CD1c-positive myeloid dendritic cell (primary cell): ENCODE data around the gene TEX261.
"Not testable (repeated sequence)": the region's sequence is repeated elsewhere in the genome, so short reads cannot be mapped to it uniquely, and the experiment has no call there.

Experiments used
- DNase-seq: peaks from one replicate; pipeline ENCODE4 v3.0.0-alpha.2; 2016; ENCODE audit errors: extremely low spot score

The TEX261 gene

DNA sequence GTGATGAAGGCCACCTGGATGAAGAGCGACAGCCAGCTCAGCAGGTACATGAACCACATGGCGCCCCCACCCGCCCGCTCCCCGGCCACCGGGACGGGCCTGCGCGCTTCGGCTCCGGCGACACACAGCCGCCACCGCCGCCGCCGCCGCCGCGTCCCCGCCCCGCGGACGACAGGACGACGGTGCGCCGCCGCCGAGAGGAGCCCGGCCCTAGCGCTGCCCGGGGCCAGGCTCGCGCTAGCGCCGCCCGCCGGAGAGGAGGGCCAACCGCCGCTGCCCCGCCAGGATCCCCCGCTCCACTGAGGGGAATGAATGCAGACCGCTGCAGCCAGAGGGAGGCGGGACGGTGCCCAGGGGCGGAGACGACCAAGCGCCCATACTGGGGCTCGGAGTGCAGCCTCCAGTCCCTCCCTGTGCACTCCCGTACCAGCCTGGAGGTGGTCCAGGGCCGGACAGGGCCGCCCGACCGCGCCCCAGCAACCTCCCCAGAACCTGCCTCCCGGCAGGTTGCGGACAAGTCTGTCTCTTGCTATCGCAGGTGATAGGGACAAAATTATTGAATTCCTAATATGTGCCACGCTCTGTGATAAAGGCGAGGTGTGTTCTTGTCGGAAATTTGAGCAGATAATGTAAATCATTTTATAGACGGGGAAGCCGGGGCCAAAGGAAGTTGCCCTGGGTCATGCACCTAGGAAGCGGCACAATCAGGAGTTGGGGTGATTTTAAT, at the start of gene TEX261:
TSS of gene TEX261 (minus strand) at position 175 of the 727 bp plus-strand sequence. CDS start at position 59, 116 bp downstream.
- DNase-seq, result peak; percentile 93

DNA sequence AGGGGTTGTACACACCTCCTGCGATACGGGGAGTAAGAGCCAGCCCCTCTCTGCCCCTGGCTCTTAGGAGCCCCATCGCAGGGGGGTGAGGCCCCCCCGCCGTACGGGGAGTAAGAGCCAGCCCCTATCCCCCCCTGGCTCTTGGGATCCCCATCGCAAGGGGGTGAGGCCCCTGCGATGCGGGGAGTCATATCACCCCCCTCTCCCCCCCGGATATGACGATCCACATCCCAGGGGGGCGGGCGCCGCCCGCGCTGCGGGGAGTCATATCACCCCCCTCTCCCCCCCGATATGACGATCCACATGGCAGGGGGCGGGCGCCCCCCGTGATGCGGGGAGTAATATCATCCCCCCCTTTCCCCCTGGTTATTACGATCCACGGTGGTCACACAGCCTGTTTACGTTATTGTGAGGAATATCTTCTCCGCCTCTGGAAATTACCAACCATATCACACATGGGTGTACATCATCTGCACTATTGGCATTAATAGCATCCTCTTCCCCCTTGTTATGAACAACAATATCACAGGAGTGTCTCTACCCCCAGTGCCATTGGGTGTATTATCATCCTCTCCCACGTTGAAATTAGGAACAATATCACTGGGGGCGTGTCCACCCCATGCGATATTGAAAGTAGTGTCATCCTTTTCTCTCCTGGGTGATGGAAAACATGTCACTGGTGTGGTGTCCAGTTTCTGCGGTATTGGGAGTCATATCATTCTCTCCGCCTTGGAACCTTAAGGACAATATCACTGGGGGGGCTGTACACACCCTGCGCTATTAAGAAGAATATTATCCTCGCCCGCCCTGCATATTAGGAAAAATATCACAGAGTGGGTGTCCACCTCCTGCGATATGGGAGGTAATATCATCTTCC, 49.1 kb upstream of the TEX261 start:
- DNase-seq, result no peak

DNA sequence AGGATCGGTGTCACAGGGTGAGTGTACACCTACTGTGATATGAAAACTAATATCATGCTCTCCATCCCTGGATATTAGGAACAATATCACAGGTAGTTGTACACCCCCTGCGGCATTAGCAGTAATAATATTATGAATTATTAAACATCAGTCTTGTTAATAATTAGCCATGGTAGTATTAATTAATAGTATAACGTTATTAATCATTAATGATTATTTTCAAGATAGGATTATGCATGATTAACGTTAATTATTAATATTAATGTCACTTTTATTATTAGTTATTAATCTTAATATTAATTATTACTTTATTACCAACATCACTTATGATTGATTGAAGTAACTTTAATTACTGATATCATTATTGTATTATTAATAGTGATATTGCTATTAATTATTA, 47.6 kb upstream of the TEX261 start:
- no peak for DNase-seq

DNA sequence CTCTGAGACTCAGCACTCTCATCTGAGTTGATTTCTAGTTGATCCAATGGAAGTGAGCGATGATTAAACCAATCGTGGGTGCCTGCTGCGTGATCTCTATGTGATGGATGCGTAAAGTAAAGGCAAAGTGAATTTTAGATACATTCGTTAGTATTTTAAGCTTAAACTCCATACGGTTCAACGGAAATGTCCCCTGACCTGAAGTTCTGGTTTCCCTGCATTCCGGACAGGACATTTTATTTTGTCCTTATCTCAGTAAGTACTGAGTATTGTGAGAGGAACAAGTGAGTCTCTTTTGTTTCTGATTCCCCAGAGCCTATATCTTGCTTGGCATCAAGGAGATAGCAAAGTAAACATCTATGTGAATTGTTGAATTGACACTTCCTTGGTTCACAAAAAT, 41.6 kb upstream of the TEX261 start:
- DNase-seq, result not testable (repeated sequence)

DNA sequence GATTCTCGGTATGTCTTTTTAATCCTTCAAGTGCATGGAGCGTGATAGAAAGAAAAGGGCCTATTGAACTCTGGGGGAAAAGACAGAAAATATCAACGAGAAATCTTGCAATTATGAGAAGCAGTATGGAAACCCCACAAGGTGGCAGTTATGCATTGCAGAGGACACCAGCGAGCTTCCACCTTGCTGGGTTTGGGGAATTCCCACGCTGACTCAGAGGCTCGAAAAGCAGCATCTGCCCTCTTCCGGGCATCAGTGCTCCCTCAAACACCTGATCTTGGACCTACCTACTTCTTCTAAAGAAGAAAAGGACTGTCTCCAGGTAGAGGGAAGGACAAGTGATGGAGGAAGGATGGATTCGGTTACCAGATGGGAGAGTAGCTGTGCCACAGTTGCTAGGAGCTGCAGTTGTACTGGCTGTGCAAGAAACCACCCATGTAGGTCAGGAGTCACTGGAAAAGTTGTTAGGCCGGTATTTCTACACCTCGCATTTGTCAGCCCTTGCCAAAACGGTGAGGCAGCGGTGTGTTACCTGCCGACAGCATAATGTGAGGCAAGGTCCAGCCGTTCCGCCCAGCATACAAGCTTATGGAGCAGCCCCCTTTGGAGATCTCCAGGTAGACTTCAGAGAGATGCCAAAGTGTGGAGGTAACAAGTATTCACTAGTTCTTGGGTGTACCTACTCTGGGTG, 29.0 kb upstream of the TEX261 start:
- peak; percentile 28 for DNase-seq

DNA sequence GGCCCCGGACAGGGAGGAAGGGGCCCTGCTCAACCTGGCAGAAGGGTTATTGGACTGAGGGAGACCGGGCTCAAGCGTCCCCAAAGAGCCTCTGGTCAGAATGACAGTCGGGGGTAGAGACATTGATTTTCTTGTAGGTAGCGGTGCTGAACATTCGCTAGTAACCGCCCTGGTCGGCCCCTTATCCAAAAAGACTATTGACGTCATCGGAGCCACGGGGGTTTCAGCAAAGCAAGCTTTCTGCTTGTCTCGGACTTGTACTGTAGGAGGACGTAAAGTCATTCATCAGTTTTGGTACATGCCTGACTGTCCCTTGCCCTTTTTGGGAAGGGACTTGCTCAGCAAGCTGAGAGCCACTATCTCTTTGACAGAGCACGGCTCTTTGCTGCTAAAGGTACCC, 26.7 kb upstream of the TEX261 start:
- DNase-seq, result not testable (repeated sequence)

DNA sequence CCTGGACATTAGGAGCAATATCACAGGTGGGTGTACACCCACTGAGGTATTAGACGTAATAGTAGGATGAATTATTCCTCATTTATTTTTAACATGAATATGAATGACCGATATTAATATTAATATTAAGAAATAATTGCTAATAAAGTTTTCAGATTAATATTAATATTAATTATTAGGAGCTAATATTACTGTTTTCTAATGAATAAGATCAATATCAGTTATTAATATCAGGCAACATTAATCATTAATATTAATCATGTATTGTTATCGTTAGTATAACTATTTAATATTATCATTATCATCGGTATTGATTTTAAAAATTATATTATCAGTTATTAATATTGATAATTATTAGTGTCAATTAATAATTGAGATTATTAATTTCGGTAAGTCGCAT, 25.3 kb upstream of the TEX261 start:
- DNase-seq, result not testable (repeated sequence)

DNA sequence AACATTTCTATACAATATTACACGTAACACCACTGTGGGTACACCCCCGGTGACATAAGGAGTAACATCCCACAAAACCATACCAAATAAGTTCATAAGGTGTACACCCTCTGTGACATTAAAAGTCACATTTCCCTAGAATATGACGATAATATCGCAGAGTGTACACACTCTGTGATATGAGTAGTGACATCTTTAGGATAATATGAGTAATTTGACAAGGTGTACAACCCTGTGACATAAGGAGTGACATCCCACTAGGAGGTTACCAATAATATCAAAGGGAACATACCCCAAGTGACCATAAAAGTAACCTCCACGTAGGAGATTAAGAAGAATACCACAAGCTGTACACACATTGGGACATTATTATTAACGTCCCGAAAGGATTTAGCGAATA, 24.0 kb upstream of the TEX261 start:
- DNase-seq, result no peak

DNA sequence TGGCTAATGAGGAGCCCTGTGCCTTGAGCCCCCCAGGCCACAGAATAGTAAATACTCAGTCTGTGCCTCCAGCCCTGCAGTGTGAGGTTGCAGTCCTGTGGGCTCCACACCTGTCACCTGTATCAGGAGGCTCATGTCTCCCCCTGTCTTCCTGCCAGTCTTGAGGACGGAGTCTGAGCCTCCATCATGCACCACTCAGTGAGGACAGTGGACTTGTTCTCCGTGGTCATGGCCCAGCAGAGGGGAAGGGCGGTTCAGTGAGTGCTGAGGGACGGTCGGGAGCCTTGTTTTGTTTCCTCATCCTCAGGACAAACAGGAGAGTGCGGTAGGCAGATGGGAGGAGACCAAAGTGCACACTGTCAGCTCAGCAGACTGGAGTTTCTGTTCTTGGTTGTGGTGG, 17.1 kb upstream of the TEX261 start:
- DNase-seq, result not testable (repeated sequence)

DNA sequence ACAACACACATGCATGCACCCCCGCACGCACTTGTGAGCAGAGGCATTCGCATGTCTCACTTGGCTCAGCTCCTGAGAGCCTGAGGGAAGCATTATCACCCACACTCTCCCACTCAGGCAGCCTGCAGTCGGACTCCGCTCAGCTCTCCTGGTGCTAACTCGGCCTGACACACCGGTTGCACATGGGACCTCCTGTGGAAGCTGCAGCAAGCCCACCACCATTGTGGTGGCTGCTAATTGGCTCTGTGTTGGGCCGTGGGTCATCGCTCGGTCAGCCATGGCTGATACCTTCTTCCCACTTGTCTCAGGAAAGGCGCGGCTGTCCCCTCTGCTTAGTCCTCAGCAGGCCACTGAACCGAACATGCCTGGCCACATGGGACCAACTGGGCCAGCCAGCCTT, 13.7 kb upstream of the TEX261 start:
- DNase-seq, result no peak

DNA sequence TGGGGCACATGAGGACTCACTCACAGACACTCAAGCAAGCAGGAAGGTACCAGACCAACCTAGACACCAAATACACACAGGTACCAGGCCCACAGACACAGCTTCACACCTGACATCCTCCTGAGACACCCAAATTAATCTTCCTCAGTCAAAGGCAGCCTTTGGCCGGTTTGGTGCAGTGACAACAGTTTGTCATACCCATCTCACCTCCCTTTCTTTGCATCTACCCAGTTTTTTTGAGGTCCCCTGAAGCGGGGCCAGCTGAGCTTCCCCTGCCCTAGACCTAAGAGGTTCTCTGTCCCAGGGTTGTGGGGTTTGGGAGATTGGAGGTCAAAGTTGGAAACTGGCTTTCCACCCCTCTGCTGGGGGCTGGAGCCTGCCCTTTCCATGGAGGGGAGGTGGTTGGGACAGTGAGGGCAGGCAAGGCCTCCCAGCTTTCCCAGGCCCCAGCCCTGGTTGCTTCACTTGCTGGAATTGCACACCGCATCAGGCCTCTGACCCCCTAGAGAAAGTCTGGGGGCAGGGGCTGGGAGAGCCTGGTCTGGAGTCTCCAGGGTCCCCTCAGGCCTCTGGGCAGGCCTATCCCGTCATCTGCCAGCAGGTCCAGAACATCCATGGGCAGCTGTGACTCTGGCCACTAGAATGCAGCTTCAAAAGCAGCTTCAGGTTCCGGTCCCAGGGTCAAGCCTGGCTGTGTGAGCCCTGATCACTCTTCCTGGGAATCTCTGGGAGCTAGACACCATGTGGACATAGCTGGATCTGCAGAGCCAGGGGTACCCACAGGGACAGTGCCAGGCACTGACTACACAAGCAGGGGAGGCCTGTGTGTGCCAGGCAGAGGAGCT, 12.5 kb upstream of the TEX261 start:
- DNase-seq, result no peak

DNA sequence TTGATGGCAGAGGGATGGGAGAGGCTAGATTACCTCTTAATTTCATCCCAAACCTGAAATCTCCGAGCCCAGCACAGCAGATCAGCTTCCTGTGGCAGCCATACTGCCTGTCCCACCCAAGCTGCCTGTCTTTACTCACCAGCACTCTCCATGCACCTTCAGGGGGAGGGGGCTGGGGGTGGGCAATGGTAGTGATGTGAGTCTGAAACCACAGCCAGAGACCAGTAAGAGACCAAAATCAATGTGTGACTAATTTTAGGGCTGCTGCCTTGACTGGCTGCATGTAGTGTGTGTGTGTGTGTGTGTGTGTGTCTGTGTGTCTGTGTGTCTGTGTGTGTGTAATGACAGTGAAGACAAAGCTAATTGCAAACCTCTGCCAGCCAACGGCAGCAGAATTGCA, 11.7 kb upstream of the TEX261 start:
- DNase-seq, result no peak

DNA sequence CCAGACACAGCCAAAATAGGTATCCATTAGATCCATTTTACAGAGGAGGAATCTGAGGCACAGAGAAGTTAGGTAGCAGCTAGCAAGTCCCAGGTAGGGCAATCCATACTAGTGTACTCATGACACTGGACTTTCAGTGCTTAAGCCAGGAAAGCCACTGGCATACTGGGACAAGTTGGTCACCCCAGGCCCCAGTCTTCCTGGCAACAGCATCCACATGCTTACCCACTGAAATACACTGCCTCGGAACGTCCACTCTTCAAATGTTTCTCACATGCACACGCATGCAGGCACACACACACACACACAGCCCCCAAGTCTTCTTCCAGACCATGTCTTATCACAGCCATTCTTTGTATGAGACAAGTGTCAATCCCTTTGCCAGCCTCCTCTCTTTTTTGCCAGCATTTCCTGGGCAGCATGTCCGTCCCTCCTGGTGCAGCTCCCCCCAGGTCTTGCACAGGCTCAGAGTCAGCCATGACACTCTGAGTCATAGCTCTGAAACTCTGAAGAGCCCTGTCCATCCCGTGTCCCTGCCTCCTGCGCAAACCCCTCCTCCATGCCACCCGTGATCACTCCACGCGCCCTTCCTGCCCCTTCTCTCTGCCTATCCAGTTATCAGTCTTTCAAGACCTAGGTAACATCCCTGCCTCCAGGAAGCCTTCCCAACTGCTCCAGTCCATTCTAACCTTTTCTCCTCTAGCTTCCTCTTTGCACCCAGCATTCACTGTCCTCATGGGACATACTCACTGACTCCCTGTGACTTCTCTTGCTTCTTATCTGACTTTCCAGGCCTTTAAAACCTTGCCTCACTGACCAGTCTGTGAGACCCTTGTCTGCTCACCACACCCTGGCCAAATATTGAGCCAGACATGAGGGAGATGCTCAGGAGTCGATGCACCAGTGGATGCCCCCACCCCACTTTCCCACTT, 10.9 kb upstream of the TEX261 start:
- DNase-seq, result no peak

DNA sequence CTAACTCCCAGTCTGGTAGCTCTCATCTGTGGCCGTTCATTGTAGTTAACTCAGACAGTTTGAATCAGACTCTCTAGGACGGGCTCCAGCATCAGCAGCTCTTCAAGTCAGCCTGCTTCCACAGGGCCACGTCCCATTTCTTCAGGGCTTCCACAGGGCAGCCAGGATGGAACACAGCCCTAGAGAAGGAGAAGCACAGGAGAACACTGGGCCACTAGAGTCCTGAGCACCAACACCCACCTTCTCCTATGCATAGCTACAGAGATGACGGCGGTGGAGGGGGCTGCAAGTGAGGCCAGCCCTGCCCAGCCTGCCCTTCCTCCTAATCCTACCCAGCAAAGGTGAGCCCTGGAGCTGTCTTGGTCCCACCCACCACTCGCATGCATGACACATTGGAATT, 10.2 kb upstream of the TEX261 start:
- DNase-seq, result no peak

DNA sequence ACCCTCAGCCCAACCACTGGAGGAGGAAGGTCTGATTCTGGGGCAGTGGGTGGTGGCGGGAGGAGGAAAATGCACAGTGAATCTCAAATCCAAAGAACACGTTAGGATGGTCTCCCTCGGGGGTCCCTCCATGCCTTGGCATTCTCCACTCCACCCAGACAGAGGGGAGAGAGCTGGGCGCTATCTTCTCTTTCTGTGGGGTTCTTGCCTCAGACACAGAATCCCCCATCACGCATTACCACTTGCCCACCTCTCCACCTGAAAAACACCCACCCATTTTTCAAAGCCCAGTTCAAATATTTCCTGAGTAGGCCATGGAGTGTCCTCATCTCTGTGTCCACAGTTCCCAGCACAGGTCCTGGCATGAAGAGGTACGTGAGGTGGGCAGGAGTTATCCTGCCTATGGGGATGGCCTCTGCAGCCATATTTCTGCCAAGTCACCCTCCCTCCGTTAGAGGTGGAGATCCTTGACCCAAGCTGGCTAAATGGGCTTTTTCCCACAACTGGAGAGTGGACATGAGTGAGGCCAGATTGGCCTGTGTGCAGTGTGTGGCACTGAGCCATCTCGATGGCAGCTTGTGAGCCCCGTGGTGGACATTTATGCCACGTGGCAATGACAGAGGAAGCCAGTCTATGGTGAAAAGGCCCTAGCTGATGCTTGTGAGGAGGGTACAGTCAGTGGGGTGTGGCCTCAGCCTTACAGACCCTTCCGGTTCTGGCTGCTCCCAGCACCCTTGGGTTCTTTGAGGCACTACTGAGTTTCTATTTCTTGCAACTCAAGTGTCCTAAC, 9.5 kb upstream of the TEX261 start:
- DNase-seq, result no peak

DNA sequence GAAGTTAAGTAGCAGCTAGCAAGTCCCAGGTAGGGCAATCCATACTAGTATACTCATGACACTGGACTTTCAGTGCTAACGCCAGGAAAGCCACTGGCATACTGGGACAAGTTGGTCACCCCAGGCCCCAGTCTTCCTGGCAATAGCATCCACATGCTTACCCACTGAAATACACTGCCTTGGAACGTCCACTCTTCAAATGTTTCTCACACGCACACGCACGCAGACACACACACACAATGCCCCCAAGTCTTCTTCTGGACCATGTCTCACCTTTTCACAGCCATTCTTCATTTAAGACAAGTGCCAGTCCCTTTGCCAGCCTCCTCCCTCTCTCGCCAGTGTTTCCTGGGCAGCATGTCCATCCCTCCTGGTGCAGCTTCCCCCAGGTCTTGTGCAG, 8.7 kb upstream of the TEX261 start:
- no peak for DNase-seq

DNA sequence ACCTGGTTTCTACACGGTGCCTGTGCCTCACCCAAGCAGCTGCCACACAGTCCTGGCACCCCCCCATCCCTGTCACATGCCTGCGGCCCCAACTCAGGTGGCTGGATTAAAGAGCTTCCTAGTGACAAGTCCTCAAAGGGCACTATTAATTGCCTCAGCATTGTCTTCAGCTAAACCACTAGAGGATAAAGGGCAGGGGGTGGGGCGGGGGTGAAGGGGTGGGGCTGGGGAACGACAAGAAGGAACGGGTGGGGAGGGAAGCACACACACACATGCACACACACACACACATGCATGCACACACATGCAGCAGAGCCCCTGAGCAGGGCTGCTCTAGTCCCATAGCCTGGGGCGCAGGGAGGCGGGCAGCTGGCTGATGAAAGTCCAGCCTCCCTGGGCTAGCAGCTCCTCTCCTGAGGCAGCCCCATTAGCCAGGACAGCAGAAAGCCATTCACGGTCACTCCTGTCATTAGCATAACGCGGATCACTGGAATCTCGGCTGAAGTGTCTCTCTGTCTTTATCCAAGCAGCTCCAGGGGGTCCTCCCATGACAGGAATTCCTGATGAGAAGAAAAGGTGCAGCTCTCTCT, 7.4 kb upstream of the TEX261 start:
- DNase-seq, result no peak

DNA sequence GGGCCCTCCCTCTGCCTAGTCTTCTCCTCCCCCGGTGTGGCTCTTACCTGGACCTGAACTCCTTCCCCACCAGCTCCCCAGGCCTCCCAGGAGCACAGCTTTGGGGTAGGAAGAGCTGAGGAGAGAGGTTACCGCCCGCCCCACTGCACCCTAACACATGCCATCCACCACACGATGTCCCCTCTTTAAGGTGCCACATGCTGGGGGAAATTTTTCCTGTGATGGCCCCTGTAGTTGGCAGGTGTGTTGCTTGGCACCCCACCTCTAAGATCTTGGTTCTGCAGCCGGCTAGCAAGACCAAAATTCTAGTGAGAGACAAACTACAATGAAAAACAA, 6.9 kb upstream of the TEX261 start:
- no peak for DNase-seq
